ENCODE measurements around the gene SLC34A3.

GRCh38 chr9:137267933-137268355 is 37.2 kb downstream of the SLC34A3 start:
- TF ChIP-seq POLR2A (IDR thresholded peaks at IDR 0.05) (no peak), CTCF (IDR thresholded peaks at IDR 0.05) (no peak)

Data from thyroid gland (tissue), 4 donors.